HG03521 (cell line): ENCODE data around the gene GIMAP8.
A peak's percentile ranks its signal among the peaks of the same experiment; 100 is the strongest.

Experiments used
- ATAC-seq: cut with Tn5 transposase; IDR thresholded peaks from one replicate; pipeline ENCODE4 v1.9.1; 2021; ENCODE audit warnings: mild to moderate bottlenecking, moderate library complexity; ENCODE audit not compliant: unreplicated experiment

GIMAP8 gene

DNA sequence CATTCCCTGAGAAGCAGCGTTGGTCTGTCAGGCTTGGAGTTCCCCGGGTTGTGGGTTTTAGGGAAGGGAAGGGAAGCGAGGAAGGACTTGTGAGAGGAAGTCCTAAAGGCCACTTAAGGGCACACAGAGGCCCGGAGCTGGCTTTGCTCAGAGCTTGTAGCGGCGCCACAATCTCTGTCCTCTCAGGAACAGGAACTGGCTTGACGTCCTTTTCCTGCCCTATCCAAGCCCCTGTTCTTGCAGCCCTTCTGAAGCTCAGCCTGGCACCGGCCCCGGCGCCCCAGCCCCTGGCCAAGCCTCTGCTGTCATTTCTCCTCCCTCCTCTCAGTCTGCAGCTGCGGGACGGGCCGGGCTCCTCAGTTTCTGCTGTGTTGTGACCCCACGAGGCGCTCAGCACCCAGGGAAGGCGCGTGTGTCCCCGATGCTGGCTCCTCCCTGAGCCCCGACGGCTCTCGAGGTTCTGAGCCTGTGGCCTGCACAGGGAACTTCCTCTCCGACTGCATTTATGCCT is at the start of gene GIMAP8:
TSS of gene GIMAP8 (plus strand) at position 140 of the 511 bp plus-strand sequence. CDS start 16,069 bp downstream, outside the sequence.
- ATAC-seq: peak; percentile 30

- ATAC-seq: no peak
Measured at GRCh38 chr7:150400788-150401423, 49.5 kb upstream of the GIMAP8 start.

DNA sequence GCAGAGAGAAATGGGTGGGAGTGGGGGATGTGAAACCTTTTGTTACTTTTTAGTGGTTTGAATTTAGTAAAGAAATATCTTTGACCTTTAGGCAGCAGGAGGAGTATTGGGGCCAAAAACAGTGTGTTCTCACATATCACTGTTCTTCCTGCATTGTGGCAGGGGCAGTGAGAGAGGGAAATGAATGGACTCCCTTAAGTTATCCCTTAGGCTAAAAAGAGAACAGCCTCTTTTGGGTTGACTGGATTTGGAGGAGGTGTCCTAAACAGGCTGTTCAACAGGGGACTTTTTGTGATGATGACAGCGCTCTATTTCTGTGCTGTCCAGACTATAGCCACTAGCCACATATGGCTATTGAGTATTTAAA is 49.0 kb upstream of the GIMAP8 start:
- ATAC-seq: no peak

DNA sequence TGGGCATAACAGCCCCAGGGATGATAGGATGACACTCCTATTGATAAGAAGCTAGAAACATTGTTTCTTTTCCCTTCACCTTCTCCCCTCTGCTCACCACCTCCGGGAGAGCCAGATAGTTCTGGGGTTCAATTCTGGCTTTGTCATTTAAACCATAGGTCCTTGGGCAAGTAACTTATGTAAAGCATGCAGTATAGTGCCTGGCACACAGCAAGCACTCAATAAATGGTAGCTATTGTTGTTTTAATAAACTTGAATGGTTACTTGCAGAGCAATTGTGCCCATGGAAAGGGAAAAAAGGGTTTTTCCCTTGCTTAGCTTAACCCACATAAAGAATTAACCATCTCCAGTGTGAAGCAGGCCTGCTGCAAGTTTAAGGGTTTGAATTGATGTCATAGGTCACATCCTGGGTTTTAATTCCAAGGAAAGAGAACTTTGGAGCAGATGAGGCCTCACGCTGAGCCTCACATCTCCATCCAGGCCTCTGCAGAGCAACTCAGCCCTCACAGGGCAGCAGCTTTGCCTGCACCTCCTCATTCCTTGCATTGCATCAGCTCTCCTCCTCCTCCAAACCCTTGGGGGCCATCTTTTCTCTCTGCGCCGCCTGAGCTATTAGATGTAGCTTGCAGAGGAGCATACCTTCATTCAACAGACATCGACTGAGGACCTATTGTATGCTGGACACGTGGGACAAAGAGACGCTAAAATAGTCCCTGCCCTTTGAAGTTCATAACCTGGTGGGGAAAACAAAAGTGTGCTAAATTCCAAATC is 48.4 kb upstream of the GIMAP8 start:
- no peak for ATAC-seq

- no peak for ATAC-seq
Measured at GRCh38 chr7:150402671-150403321, 47.6 kb upstream of the GIMAP8 start.

DNA sequence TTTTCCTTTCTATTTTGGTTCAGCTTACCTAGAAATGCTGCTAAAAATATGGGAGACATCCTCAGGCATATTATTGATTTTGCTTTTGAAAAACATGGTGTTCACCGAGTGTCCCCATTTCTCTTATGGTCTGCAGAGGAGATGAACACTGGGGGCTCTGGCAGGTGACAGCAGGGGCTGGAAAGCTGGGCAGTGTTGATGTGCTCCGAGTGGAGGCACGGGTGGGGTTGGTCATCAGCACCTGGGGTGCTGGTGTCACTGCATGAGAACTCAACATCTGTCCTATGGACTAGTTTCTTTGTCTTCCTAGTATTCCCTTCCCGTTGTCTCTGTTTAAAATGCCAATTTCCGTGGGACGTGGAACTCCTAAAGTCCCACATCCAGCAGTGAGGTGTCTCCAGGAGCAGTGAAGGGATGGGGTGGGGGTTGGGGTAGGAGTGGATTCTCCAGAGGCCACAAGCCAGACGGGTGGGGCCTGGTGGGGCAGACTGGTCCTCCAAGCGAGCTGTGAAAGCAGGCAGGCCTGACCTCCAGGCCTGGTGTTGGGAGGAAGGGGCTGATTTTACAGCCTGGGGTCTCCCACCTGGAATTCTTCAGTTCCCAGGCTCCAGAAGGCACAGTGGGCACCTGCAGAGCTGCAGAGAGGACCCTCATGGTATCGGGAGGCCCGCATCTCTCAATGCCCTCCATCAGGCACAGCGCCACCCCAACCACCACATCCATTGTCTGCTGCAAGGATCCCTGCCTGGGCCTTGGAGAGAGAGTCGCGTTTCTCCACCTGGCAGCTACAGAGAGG is 46.9 kb upstream of the GIMAP8 start:
- no peak for ATAC-seq

DNA sequence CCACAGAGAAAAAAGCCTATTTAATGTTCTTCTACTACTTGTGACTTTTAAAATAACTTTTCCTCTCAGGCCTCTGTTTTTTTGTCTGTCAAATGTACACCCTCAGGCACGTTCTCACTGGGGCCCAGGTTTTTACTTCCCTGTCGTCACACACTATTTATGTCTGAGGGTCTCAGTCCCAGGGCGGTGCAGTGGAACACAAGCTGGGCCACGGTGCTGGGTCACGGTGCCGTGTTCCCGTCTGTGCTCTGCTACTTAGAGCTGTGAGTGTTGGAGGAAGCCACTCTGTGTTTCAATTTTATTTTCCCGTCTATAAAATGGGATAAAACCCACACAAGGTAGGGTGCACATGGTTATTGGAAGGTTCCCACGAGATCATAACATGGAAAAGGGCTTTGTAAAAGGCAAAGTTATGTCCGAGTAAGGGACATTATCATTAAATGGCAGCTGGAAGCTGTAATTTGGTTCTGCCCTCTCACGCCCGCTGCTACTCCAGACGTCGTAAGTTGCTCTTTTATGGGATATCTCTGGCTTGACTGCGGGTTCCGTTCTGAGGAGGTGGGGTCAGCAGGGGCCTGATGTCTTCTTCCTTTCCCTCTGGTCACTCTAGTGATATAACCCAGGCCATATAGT is 46.1 kb upstream of the GIMAP8 start:
- ATAC-seq: no peak

DNA sequence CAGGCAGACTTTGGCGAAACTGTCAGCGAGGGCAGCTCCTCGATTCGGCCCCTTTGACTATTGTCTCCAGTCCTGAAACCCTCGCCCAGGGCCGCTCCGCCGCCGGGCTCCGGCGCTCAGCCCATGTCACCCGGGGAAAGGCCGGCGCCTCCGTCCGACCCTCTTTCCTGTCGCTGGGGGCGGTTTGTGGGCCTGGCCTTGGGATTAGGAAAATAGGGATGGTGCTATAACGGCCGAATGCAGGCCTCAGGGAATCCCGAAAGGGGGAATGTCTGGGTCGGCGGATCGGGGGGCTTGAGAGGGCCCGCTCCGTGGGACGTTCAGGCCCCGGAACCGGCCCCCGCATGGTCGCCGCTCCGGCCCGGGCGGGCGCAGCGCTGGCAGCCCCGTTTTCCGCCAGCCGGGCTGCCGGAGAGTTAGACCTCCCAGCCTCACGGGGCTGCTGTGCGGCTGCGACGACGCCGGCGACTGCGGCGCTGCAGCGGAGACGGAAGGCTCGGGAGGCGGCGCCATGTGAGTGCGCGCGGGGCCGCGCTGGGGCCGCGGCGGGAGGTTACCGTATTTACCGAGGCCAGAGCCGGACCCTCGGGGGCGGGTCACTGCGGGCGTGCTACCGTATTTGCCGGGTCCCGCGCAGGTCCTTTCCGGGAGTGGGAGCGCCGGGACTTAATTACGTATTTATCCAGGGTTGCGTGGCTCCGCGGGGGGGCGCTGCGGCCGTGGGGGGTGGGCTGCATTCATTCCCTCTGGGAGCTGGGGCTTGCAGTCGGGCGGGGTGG is 45.4 kb upstream of the GIMAP8 start:
- peak; percentile 58 for ATAC-seq

DNA sequence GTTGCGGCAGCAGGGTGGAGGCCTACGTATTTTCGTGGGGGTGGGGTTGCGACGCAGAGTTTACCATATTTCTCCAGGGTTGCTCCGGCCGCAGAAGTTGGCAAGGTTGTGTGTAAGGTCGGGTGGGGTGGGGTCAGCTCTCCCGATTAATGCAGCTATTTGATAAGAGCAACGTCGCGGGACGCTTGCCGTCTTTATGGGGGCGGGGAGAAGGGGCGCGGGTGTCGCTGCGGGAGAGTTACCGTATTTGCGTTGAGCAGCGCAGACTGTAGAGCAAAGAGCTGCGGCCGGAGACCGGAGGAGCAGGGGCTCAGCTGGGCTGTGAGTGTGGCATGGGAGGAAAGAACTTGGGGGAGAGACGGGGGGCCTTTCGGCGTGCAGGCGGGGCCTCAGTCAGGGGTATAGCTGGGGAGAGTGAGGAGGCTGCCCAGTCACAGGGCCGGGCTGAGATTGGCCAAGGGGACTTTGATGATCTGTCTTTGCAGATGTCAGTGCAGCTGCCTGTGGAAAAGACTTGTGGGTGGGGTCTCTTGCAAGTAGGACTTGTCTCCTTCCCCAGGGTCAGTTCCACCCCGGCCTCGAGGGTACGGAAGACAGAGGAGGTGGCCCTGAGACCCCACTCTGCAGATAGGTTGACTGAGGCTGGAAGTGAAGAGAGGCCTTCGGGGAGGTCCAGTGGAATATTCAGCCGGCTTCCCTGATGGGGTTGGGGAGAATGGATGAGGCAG is 44.7 kb upstream of the GIMAP8 start:
- ATAC-seq: no peak

DNA sequence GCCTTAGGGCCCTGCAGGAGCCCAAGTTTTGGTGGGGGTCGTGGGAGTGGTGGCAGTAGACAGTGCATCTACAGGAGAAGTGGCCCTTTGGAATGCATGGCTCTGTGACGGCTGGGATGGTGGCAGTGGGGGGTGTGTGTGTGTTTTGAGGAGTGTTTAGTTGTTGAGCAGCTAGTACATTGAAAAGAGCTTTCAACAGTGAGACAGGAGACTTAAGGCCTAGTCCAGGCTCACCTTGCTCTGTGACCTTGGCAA is 44.2 kb upstream of the GIMAP8 start:
- no peak for ATAC-seq

DNA sequence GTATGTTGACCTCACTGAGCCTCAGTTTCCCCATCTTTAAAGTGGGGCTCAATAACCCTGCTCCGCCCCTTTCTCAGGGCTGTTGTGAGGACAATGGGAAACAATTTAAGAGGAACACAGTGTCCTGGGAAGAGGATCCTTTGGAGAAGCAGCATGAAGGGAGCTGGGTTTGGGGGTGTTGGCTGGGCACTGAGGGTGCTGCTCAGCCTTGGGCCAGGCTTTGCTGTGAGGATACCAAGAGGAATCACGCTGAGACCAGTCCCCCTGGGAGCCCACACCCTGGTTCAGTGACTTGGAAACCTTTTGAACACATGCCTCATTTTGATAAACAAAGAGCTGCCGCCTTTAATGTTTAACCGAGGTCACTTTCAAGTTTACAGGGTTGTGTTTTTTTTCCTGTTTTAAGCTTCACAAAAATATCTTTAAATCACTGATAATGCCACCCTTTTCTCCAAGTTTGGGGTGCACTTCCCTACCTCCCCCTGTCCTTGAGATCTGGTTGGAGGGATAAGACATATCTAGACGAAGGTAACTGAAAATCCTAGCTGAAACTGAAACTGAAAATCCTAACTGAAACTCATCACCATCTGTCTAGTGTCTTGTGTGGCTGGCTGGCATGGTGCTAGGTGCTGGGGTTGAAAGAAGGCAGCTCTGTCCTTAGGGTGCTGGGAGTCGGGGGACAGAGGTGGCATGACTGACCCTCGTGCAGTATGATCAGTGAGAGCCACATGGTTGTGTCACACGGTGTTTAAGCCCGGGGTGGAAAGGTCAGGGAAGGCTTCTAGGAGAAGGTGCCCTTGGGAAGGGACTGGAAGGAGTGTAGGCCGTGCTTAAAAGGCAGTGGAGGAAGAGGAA is 43.6 kb upstream of the GIMAP8 start:
- ATAC-seq: peak; percentile 37

DNA sequence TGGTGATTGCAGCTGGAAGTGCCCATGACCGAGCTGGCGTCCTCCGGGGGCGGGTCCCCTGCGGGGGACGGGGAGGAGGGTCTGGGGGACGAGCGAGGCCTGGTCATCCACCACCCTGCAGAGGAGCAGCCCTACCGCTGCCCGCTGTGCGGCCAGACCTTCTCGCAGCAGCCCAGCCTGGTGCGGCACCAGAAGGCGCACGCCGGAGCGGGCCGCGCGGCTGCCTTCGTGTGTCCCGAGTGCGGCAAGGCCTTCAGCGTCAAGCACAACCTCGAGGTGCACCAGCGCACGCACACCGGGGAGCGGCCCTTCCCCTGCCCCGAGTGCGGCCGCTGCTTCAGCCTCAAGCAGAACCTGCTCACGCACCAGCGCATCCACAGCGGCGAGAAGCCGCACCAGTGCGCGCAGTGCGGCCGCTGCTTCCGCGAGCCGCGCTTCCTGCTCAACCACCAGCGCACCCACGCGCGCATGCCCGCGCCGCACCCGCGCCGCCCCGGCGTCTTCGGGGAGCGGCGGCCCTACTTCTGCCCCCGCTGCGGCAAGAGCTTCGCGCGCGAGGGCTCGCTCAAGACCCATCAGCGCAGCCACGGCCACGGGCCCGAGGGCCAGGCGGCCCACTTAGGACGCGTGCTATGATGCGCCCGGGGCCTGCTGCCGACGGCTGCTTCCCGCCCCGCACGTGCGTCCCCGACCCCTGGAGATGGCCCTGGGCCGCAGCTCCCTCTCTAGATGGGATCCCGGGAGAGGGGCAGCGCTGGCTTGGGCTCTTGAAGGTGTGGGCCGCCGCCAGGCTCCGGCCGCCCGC is 42.6 kb upstream of the GIMAP8 start:
- no peak for ATAC-seq

GRCh38 chr7:150408393-150409299 is 41.8 kb upstream of the GIMAP8 start:
- ATAC-seq: peak; percentile 21

DNA sequence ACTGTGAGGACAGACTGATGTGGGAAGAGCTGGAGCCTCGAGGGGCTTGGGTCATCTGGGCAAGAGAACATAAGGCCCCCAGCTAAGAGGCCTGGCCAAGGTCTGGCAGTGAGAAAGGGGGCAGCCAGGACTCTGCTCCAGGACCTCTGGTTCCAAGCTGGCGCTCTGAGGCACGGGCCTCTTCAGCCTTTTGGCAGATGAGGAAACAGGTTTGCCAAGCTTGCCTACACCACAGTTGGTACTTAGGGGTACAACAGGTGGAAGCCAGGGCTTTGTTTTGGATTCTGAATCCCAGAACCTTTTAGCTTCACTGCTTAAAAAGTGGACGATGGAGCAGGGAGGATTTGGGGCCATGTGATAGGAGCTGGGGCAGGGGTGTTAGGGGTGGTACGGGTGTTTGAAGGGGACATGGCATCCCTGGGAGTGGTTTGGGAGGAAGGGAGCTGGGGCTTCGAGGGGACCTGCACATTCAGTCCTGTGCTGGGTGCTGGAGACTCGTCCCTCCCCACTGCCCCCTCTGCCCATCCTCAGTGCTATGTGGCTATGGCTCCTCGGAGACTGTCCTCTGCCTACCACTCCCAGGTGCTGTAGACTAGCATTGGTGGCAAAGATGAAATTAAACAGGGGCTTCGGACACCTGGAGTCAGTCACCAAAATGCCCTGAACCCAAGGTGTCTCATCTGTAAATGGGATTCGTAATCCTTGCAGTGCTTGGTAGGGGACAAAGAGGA is 41.0 kb upstream of the GIMAP8 start:
- ATAC-seq: no peak

DNA sequence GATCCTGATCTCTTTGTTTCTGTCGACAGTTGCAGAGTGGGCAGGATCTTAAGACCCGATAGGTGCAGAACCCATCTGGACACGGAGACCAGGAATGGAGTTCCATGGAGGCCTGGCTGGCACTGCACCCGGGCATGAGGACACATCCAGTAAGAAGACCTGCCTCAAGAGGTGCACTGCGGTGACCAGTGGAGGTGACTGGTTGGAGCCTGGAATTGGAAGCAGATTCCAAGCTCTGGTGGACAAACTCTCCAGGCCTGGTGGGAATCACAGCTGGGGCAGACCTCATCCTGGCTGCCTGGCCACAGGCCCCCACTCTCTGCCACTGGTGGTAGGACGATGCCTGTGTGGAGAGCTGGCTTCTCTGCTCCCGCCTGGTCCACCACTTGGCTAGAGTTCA is 40.3 kb upstream of the GIMAP8 start:
- no peak for ATAC-seq
